Epithelial cell of prostate (primary cell): Measurements from ENCODE around the gene PSD.

ENCODE experiments used
- DNase-seq: peaks from one replicate; pipeline ENCODE4 v3.0.0-alpha.2; 2011; ENCODE audit warnings: low read depth, low spot score
- H3K27ac ChIP-seq: fragments of 450-650 bp; 2 replicates; pipeline ENCODE4 v1.5.1; 2017; ENCODE audit warnings: mild to moderate bottlenecking

Gene PSD

GRCh38 chr10:102407425-102408130 lies 11.0 kb downstream of the PSD start:
- DNase-seq, result no peak
- no peak overlapping the region for H3K27ac ChIP-seq

- no peak overlapping the region for H3K27ac ChIP-seq
- no peak for DNase-seq
Measured at GRCh38 chr10:102406815-102407214, 11.8 kb downstream of the PSD start.

GRCh38 chr10:102405632-102406031 lies 13.0 kb downstream of the PSD start:
- H3K27ac ChIP-seq, result no peak overlapping the region
- DNase-seq, result no peak

- DNase-seq, result no peak
- H3K27ac ChIP-seq, result no peak overlapping the region
Measured at GRCh38 chr10:102405108-102405571, 13.4 kb downstream of the PSD start.

- H3K27ac ChIP-seq, result no peak overlapping the region
- no peak for DNase-seq
Measured at GRCh38 chr10:102404361-102405107, 14.1 kb downstream of the PSD start.

- H3K27ac ChIP-seq, result no peak overlapping the region
- DNase-seq, result no peak
Measured at GRCh38 chr10:102403115-102403514, 15.5 kb downstream of the PSD start.

- DNase-seq, result no peak
- H3K27ac ChIP-seq, result no peak overlapping the region
Measured at GRCh38 chr10:102402512-102402896, 16.1 kb downstream of the PSD start.

- no peak overlapping the region for H3K27ac ChIP-seq
- peak; percentile 22 for DNase-seq
Measured at GRCh38 chr10:102401735-102402511, 16.7 kb downstream of the PSD start.

- DNase-seq, result no peak
- H3K27ac ChIP-seq, result no peak overlapping the region
Measured at GRCh38 chr10:102401342-102401654, 17.3 kb downstream of the PSD start.

GRCh38 chr10:102400598-102401341 lies 17.8 kb downstream of the PSD start:
- no peak overlapping the region for H3K27ac ChIP-seq
- no peak for DNase-seq

GRCh38 chr10:102400076-102400475 lies 18.5 kb downstream of the PSD start:
- no peak for DNase-seq
- H3K27ac ChIP-seq, result no peak overlapping the region

- peak; percentile 26 for DNase-seq
Measured at GRCh38 chr10:102399217-102400021, 19.2 kb downstream of the PSD start.

GRCh38 chr10:102398172-102399020 lies 20.2 kb downstream of the PSD start:
- DNase-seq, result no peak
- no peak overlapping the region for H3K27ac ChIP-seq

More at GRCh38 chr10:102399217-102400021, 19.2 kb downstream of the PSD start:
- peak overlapping the region; percentile 30 for H3K27ac ChIP-seq

- no peak for DNase-seq
- no peak overlapping the region for H3K27ac ChIP-seq
Measured at GRCh38 chr10:102397222-102398171, 21.1 kb downstream of the PSD start.

GRCh38 chr10:102396730-102397151 lies 21.8 kb downstream of the PSD start:
- no peak for DNase-seq
- H3K27ac ChIP-seq, result no peak overlapping the region

- peak overlapping the region; percentile 79 for H3K27ac ChIP-seq
- DNase-seq, result no peak
Measured at GRCh38 chr10:102396317-102396650, 22.3 kb downstream of the PSD start.

- DNase-seq, result peak; percentile 26
- H3K27ac ChIP-seq, result peak within 1 kb of the TSS; percentile 79
Measured at GRCh38 chr10:102395400-102396316, 22.9 kb downstream of the PSD start, which contains the start of gene NFKB2. NFKB2 (plus strand) TSS chr10:102395705; CDS start chr10:102395960, 255 bp downstream.
